Measurements from ENCODE around the gene AGMO. TPM values are rescaled to one million over a fixed set of nuclear protein-coding genes. Genes with fewer than 3 reads are reported as not detected.

Gene AGMO
- total RNA-seq, 1 donor from 2014 or later, result 0.40 TPM

- no peak for DNase-seq (ENCODE audit: low spot score)
- intact Hi-C loops (cut with DNase I), result no loop called here
Observed at GRCh38 chr7:15470825-15471668, 90.8 kb downstream of the AGMO start.

- intact Hi-C loops (cut with DNase I), result no loop called here
- DNase-seq (ENCODE audit: low spot score), result no peak
Observed at GRCh38 chr7:15464667-15465121, 97.1 kb downstream of the AGMO start.

GRCh38 chr7:15463801-15464666, 97.8 kb downstream of the AGMO start:
- intact Hi-C loops (cut with DNase I), result no loop called here
- DNase-seq (ENCODE audit: low spot score), result no peak

GRCh38 chr7:15462721-15463389, 99.0 kb downstream of the AGMO start:
- DNase-seq (ENCODE audit: low spot score), result no peak
- intact Hi-C loops (cut with DNase I), result no loop called here

- intact Hi-C loops (cut with DNase I), result no loop called here
- DNase-seq (ENCODE audit: low spot score), result no peak
Observed at GRCh38 chr7:15461576-15461975, 100.2 kb downstream of the AGMO start.

- no peak for DNase-seq (ENCODE audit: low spot score)
- intact Hi-C loops (cut with DNase I), result no loop called here
Observed at GRCh38 chr7:15459018-15459615, 102.7 kb downstream of the AGMO start.

- intact Hi-C loops (cut with DNase I), result no loop called here
- DNase-seq (ENCODE audit: low spot score), result no peak
Observed at GRCh38 chr7:15457990-15458955, 103.5 kb downstream of the AGMO start.

GRCh38 chr7:15452670-15453069, 109.1 kb downstream of the AGMO start:
- intact Hi-C loops (cut with DNase I), result no loop called here
- no peak for DNase-seq (ENCODE audit: low spot score)

- DNase-seq (ENCODE audit: low spot score), result no peak
Observed at GRCh38 chr7:15446722-15447121, 115.1 kb downstream of the AGMO start.

GRCh38 chr7:15446280-15446679, 115.5 kb downstream of the AGMO start:
- intact Hi-C loops (cut with DNase I), result no loop called here
- DNase-seq (ENCODE audit: low spot score), result no peak

More at GRCh38 chr7:15446722-15447121, 115.1 kb downstream of the AGMO start:
- intact Hi-C loops (cut with DNase I), result no loop called here

GRCh38 chr7:15441915-15442314, 119.9 kb downstream of the AGMO start:
- no peak for DNase-seq (ENCODE audit: low spot score)
- intact Hi-C loops (cut with DNase I), result no loop called here

- DNase-seq (ENCODE audit: low spot score), result no peak
- intact Hi-C loops (cut with DNase I), result no loop called here
Observed at GRCh38 chr7:15440482-15440881, 121.3 kb downstream of the AGMO start.

- no peak for DNase-seq (ENCODE audit: low spot score)
Observed at GRCh38 chr7:15439853-15440252, 122.0 kb downstream of the AGMO start.

GRCh38 chr7:15433151-15433550, 128.7 kb downstream of the AGMO start:
- intact Hi-C loops (cut with DNase I), result no loop called here

More at GRCh38 chr7:15439853-15440252, 122.0 kb downstream of the AGMO start:
- intact Hi-C loops (cut with DNase I), result no loop called here

GRCh38 chr7:15430911-15431310, 130.9 kb downstream of the AGMO start:
- intact Hi-C loops (cut with DNase I), result no loop called here
- no peak for DNase-seq (ENCODE audit: low spot score)

More at GRCh38 chr7:15433151-15433550, 128.7 kb downstream of the AGMO start:
- no peak for DNase-seq (ENCODE audit: low spot score)

GRCh38 chr7:15430191-15430590, 131.6 kb downstream of the AGMO start:
- intact Hi-C loops (cut with DNase I), result no loop called here
- DNase-seq (ENCODE audit: low spot score), result no peak

GRCh38 chr7:15424468-15424867, 137.3 kb downstream of the AGMO start:
- no peak for DNase-seq (ENCODE audit: low spot score)
- intact Hi-C loops (cut with DNase I), result no loop called here

- intact Hi-C loops (cut with DNase I), result no loop called here
- DNase-seq (ENCODE audit: low spot score), result no peak
Observed at GRCh38 chr7:15419596-15419995, 142.2 kb downstream of the AGMO start.

All from cardiac septum (tissue), 1 donor.